GM23338 (cell line): ENCODE data around the gene DIP2B. TPM values are rescaled to one million over a fixed set of nuclear protein-coding genes. Genes with fewer than 3 reads are reported as not detected.

Experiments
- ATAC-seq: fragments of 200-7000 bp; cut with Tn5 transposase; 3 replicates; pipeline ENCODE4 v1.9.1; 2020
- DNase-seq: peaks from one replicate; pipeline ENCODE4 v3.0.0-alpha.2; 2015; ENCODE audit warnings: low spot score
- H2AFZ ChIP-seq: fragments of 200-600 bp; sonication (generic); 2 replicates; pipeline ENCODE4 v1.8.0; 2016; ENCODE audit warnings: antibody characterized with exemption, mild to moderate bottlenecking, moderate library complexity
- H3F3A ChIP-seq: fragments of 200-600 bp; sonication (generic); replicated peaks from 2 replicates; pipeline ENCODE4 v1.8.0; 2017; ENCODE audit warnings: antibody characterized with exemption, mixed run types, low read depth
- H3K27ac ChIP-seq: fragments of 200-600 bp; sonication (generic); 2 replicates; pipeline ENCODE4 v1.6.1; 2016; ENCODE audit warnings: low read depth
- H3K27me3 ChIP-seq: fragments of 200-600 bp; sonication (generic); 2 replicates; pipeline ENCODE4 v1.8.0; 2016; ENCODE audit warnings: mild to moderate bottlenecking, mixed run types, moderate library complexity; ENCODE audit not compliant: insufficient read depth
- H3K36me3 ChIP-seq: fragments of 200-600 bp; sonication (generic); 2 replicates; pipeline ENCODE4 v1.8.0; 2016; ENCODE audit warnings: mild to moderate bottlenecking; ENCODE audit not compliant: insufficient read depth
- H3K4me1 ChIP-seq: fragments of 200-600 bp; sonication (generic); 2 replicates; pipeline ENCODE4 v1.8.0; 2016; ENCODE audit warnings: mild to moderate bottlenecking, moderate library complexity; ENCODE audit not compliant: insufficient read depth
- H3K4me2 ChIP-seq: fragments of 200-600 bp; sonication (generic); 2 replicates; pipeline ENCODE4 v1.7.1; 2017; ENCODE audit warnings: mixed run types
- H3K4me3 ChIP-seq: fragments of 200-600 bp; sonication (generic); 2 replicates; pipeline ENCODE4 v1.6.1; 2016; ENCODE audit warnings: mixed run types
- H3K79me2 ChIP-seq: fragments of 200-600 bp; sonication (generic); replicated peaks from 2 replicates; pipeline ENCODE4 v1.8.0; 2017; ENCODE audit warnings: mild to moderate bottlenecking; ENCODE audit not compliant: insufficient read depth
- H3K9me2 ChIP-seq: fragments of 200-600 bp; sonication (generic); 2 replicates; pipeline ENCODE4 v1.8.0; 2017; ENCODE audit not compliant: insufficient read depth
- H4K20me1 ChIP-seq: fragments of 200-600 bp; sonication (generic); replicated peaks from 2 replicates; pipeline ENCODE4 v1.8.0; 2017; ENCODE audit warnings: mild to moderate bottlenecking; ENCODE audit not compliant: insufficient read depth
- H3K27ac Mint-ChIP-seq: 2 replicates; pipeline ENCODE4 v1.8.0; 2020; ENCODE audit warnings: inconsistent platforms, mild to moderate bottlenecking, moderate library complexity, mixed read lengths
- H3K27me3 Mint-ChIP-seq: 3 replicates; pipeline ENCODE4 v1.8.0; 2022; ENCODE audit warnings: low read depth, mild to moderate bottlenecking, moderate library complexity, mixed read lengths, inconsistent platforms; ENCODE audit not compliant: insufficient read depth, poor library complexity
- H3K36me3 Mint-ChIP-seq: 3 replicates; pipeline ENCODE4 v1.8.0; 2021; ENCODE audit warnings: low read depth, mild to moderate bottlenecking, inconsistent platforms, moderate library complexity, mixed read lengths
- H3K4me1 Mint-ChIP-seq: 3 replicates; pipeline ENCODE4 v1.8.0; 2020; ENCODE audit warnings: mild to moderate bottlenecking, inconsistent platforms, mixed read lengths
- H3K4me3 Mint-ChIP-seq: 3 replicates; pipeline ENCODE4 v1.8.0; 2021; ENCODE audit warnings: moderate library complexity, mild to moderate bottlenecking, inconsistent platforms, mixed read lengths
- H3K9me3 Mint-ChIP-seq: 3 replicates; pipeline ENCODE4 v1.8.0; 2020; ENCODE audit warnings: moderate library complexity, mild to moderate bottlenecking, inconsistent platforms, mixed read lengths
- CTCF ChIP-seq, 2 experiments: fragments of 200-600 bp in 1 of 2; sonication (generic) in 1 of 2; conservative IDR thresholded peaks; 2 replicates each; pipeline versions ENCODE4 v1.5.1 to v1.6.1; 2016 to 2017; ENCODE audit warnings: antibody characterized with exemption in 2 of 2, low read depth in 2 of 2, mild to moderate bottlenecking in 2 of 2, moderate library complexity in 1 of 2
- EZH2phosphoT487 ChIP-seq: fragments of 200-600 bp; sonication (generic); IDR thresholded peaks from one replicate; pipeline ENCODE4 v1.8.1; 2018; ENCODE audit warnings: antibody characterized with exemption; ENCODE audit not compliant: unreplicated experiment
- POLR2AphosphoS5 ChIP-seq: IDR thresholded peaks from 2 replicates; pipeline ENCODE4 v1.6.1; 2016; ENCODE audit warnings: antibody characterized with exemption, low read depth
- REST ChIP-seq: IDR thresholded peaks from one replicate; pipeline ENCODE4 v1.6.1; 2018; ENCODE audit warnings: antibody characterized with exemption; ENCODE audit not compliant: unreplicated experiment
- STAT1 ChIP-seq: IDR thresholded peaks from one replicate; pipeline ENCODE4 v1.6.1; 2016; ENCODE audit warnings: antibody characterized with exemption; ENCODE audit not compliant: unreplicated experiment
- ZNF114 ChIP-seq: fragments of 250-450 bp; sonication (Bioruptor Pico); IDR thresholded peaks from 2 replicates; pipeline ENCODE4 v1.5.0; 2020; ENCODE audit warnings: mild to moderate bottlenecking, moderate library complexity
- ZNF331 ChIP-seq: fragments of 250-450 bp; sonication (Bioruptor Pico); IDR thresholded peaks from 2 replicates; pipeline ENCODE4 v1.5.0; 2020; ENCODE audit warnings: low read depth, mild to moderate bottlenecking, moderate library complexity
- polyA plus RNA-seq: library from polyadenylated mRNA; unstranded; fragments of >200 nt; fragmentation: Nextera tagmentation; extraction: Ambion mirVana; gene quantifications from 2 replicates; pipeline ENCODE4 v1.2.1, GENCODE V29; 2016
- total RNA-seq: library from RNA; depleted of rRNA; stranded (reverse); fragments of >200 nt; shearing (Covaris generic); gene quantifications from 2 replicates; pipeline ENCODE4 v1.2.3, GENCODE V29; 2014
- TF ChIP-seq, protein P1 (sequence below): IDR thresholded peaks from 2 replicates; pipeline ENCODE4 v1.6.1; 2016; ENCODE audit warnings: antibody characterized with exemption
- TF ChIP-seq, protein P2 (sequence below): fragments of 250-450 bp; sonication (Bioruptor Pico); IDR thresholded peaks from 2 replicates; pipeline ENCODE4 v1.5.0; 2020; ENCODE audit warnings: mild to moderate bottlenecking, moderate library complexity

DIP2B gene
- total and polyA plus RNA-seq, 2 experiments from 2014 or later: 8.0 to 36.4 TPM

GRCh38 chr12:50508414-50508813, 3.6 kb downstream of the DIP2B start:
- no peak overlapping the region for H2AFZ ChIP-seq
- Mint-ChIP-seq H3K27me3 (peaks cover 7% of the 10 kb centered on the region), H3K4me1 (peaks cover 30% of the 10 kb centered on the region), H3K4me3 (no peak overlapping the region), H3K36me3 (no peaks in the 10 kb centered on the region), H3K27ac (no peak overlapping the region), H3K9me3 (no peaks in the 10 kb centered on the region)
- no peaks in the 10 kb centered on the region for H3K36me3 ChIP-seq
- no peak overlapping the region for H3K4me3 ChIP-seq
- ATAC-seq (no peak), DNase-seq (no peak)
- H3K27me3 ChIP-seq: no peaks in the 10 kb centered on the region
- no peaks in the 10 kb centered on the region for H3F3A ChIP-seq
- H4K20me1 ChIP-seq: peaks cover 10% of the 10 kb centered on the region; the same call in 1 of the 2 replicates
- no peak overlapping the region for H3K4me2 ChIP-seq
- peaks cover 17% of the 10 kb centered on the region for H3K4me1 ChIP-seq
- no peak overlapping the region for H3K27ac ChIP-seq
- peaks cover 82% of the 10 kb centered on the region for H3K79me2 ChIP-seq
- H3K9me2 ChIP-seq: no peaks in the 10 kb centered on the region
- TF ChIP-seq REST: no peak
- TF ChIP-seq, protein P1, sequence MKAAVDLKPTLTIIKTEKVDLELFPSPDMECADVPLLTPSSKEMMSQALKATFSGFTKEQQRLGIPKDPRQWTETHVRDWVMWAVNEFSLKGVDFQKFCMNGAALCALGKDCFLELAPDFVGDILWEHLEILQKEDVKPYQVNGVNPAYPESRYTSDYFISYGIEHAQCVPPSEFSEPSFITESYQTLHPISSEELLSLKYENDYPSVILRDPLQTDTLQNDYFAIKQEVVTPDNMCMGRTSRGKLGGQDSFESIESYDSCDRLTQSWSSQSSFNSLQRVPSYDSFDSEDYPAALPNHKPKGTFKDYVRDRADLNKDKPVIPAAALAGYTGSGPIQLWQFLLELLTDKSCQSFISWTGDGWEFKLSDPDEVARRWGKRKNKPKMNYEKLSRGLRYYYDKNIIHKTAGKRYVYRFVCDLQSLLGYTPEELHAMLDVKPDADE: no peak
- TF ChIP-seq, protein P2, sequence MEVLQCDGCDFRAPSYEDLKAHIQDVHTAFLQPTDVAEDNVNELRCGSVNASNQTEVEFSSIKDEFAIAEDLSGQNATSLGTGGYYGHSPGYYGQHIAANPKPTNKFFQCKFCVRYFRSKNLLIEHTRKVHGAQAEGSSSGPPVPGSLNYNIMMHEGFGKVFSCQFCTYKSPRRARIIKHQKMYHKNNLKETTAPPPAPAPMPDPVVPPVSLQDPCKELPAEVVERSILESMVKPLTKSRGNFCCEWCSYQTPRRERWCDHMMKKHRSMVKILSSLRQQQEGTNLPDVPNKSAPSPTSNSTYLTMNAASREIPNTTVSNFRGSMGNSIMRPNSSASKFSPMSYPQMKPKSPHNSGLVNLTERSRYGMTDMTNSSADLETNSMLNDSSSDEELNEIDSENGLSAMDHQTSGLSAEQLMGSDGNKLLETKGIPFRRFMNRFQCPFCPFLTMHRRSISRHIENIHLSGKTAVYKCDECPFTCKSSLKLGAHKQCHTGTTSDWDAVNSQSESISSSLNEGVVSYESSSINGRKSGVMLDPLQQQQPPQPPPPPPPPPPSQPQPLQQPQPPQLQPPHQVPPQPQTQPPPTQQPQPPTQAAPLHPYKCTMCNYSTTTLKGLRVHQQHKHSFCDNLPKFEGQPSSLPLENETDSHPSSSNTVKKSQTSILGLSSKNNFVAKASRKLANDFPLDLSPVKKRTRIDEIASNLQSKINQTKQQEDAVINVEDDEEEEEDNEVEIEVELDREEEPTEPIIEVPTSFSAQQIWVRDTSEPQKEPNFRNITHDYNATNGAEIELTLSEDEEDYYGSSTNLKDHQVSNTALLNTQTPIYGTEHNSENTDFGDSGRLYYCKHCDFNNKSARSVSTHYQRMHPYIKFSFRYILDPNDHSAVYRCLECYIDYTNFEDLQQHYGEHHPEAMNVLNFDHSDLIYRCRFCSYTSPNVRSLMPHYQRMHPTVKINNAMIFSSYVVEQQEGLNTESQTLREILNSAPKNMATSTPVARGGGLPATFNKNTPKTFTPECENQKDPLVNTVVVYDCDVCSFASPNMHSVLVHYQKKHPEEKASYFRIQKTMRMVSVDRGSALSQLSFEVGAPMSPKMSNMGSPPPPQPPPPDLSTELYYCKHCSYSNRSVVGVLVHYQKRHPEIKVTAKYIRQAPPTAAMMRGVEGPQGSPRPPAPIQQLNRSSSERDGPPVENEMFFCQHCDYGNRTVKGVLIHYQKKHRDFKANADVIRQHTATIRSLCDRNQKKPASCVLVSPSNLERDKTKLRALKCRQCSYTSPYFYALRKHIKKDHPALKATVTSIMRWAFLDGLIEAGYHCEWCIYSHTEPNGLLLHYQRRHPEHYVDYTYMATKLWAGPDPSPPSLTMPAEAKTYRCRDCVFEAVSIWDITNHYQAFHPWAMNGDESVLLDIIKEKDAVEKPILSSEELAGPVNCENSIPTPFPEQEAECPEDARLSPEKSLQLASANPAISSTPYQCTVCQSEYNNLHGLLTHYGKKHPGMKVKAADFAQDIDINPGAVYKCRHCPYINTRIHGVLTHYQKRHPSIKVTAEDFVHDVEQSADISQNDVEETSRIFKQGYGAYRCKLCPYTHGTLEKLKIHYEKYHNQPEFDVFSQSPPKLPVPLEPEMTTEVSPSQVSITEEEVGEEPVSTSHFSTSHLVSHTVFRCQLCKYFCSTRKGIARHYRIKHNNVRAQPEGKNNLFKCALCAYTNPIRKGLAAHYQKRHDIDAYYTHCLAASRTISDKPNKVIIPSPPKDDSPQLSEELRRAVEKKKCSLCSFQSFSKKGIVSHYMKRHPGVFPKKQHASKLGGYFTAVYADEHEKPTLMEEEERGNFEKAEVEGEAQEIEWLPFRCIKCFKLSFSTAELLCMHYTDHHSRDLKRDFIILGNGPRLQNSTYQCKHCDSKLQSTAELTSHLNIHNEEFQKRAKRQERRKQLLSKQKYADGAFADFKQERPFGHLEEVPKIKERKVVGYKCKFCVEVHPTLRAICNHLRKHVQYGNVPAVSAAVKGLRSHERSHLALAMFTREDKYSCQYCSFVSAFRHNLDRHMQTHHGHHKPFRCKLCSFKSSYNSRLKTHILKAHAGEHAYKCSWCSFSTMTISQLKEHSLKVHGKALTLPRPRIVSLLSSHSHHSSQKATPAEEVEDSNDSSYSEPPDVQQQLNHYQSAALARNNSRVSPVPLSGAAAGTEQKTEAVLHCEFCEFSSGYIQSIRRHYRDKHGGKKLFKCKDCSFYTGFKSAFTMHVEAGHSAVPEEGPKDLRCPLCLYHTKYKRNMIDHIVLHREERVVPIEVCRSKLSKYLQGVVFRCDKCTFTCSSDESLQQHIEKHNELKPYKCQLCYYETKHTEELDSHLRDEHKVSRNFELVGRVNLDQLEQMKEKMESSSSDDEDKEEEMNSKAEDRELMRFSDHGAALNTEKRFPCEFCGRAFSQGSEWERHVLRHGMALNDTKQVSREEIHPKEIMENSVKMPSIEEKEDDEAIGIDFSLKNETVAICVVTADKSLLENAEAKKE (CRISPR knock-in tag): no peak
- no peak for TF ChIP-seq STAT1
- no peak for TF ChIP-seq ZNF114 (CRISPR knock-in tag)
- no peak for TF ChIP-seq ZNF331
- no peak for TF ChIP-seq CTCF (conservative IDR thresholded peaks at IDR 0.05; ENCODE audit: low read depth in 2 of 2)
- TF ChIP-seq EZH2phosphoT487: no peak
- TF ChIP-seq POLR2AphosphoS5: no peak
